HG03039 (cell line): ENCODE data around the gene ASPG.

Source experiments
- ATAC-seq: cut with Tn5 transposase; IDR thresholded peaks from one replicate; pipeline ENCODE4 v1.9.1; 2021; ENCODE audit warnings: mild to moderate bottlenecking, moderate library complexity; ENCODE audit not compliant: unreplicated experiment

The ASPG gene

GRCh38 chr14:104085032-104085888 lies at the start of gene ASPG:
ASPG (plus strand) TSS chr14:104085700; CDS start chr14:104085771, 71 bp downstream.
- no peak for ATAC-seq

GRCh38 chr14:104036212-104036611 lies 49.3 kb upstream of the ASPG start:
- no peak for ATAC-seq

- ATAC-seq = no peak
Measured at GRCh38 chr14:104037074-104037473, 48.4 kb upstream of the ASPG start.

- ATAC-seq = no peak
Measured at GRCh38 chr14:104037903-104038302, 47.6 kb upstream of the ASPG start.

- no peak for ATAC-seq
Measured at GRCh38 chr14:104039214-104039613, 46.3 kb upstream of the ASPG start.

- no peak for ATAC-seq
Measured at GRCh38 chr14:104040539-104040938, 45.0 kb upstream of the ASPG start.

GRCh38 chr14:104041430-104042104 lies 43.9 kb upstream of the ASPG start:
- no peak for ATAC-seq

- no peak for ATAC-seq
Measured at GRCh38 chr14:104044016-104044415, 41.5 kb upstream of the ASPG start.

- no peak for ATAC-seq
Measured at GRCh38 chr14:104047761-104048160, 37.7 kb upstream of the ASPG start.

- ATAC-seq = no peak
Measured at GRCh38 chr14:104048758-104049507, 36.6 kb upstream of the ASPG start.

GRCh38 chr14:104049576-104050240 lies 35.8 kb upstream of the ASPG start:
- ATAC-seq = no peak

GRCh38 chr14:104051092-104051813 lies 34.2 kb upstream of the ASPG start:
- ATAC-seq = no peak

- no peak for ATAC-seq
Measured at GRCh38 chr14:104054222-104054905, 31.1 kb upstream of the ASPG start.

GRCh38 chr14:104062281-104062680 lies 23.2 kb upstream of the ASPG start:
- no peak for ATAC-seq

GRCh38 chr14:104064003-104064402 lies 21.5 kb upstream of the ASPG start:
- ATAC-seq = no peak

- no peak for ATAC-seq
Measured at GRCh38 chr14:104066279-104066678, 19.2 kb upstream of the ASPG start.

GRCh38 chr14:104066719-104067295 lies 18.7 kb upstream of the ASPG start:
- no peak for ATAC-seq

- no peak for ATAC-seq
Measured at GRCh38 chr14:104069541-104069940, 16.0 kb upstream of the ASPG start.

GRCh38 chr14:104072586-104072985 lies 12.9 kb upstream of the ASPG start:
- ATAC-seq = no peak
